ENCODE measurements around the gene SLC25A22.

Gene SLC25A22

DNA sequence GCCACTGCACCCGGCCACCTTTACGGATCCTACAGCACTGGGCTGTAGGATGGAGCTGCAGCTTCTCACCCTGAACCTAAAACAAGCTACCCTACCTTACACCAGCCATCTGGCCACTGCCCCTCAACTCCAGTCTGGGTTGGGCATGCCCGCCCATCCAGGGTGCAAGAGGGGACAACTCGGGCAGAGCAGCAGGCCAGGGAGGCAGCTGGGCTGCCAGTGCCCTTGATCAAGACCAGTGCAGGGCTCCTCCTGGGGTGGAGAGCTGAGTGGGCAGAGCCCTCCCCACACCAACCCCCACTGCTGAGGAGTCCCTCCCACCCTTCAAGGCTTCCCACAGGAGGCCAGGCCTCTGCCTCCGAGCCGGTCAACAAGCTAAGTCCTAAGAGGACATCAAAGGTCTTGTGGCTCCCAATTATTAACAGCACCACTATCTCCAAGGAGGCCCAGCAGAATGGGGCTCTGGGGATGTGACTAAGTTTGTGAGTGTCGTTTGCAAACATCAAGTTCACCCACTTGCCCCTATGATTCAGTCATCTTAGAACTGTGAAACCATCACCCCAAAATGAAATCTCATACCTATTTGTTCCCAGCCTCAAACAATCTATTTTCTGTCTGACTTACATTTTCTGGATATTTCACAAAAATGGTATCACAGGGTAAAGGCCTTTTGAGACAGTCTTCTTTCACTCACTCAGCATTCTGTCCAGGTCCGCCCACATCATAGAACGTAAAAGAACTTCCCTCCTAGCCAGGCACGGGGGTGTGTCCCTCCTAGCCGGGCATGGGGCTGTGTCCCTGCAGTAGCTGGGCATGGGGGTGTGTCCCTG is 31.8 kb downstream of the SLC25A22 start:
- Histone ChIP-seq H3K27ac (ENCODE audit: low read depth, low read length) (no peak overlapping the region), H2AFZ (ENCODE audit: insufficient read depth, low read length, poor library complexity) (no peak overlapping the region), H3K9ac (ENCODE audit: low read length) (no peak overlapping the region), H4K8ac (ENCODE audit: low read depth, low read length) (no peak overlapping the region), H3K23ac (ENCODE audit: low read length) (no peak overlapping the region), H2BK120ac (ENCODE audit: insufficient read depth, low read length, poor library complexity) (no peak overlapping the region), H3K4ac (ENCODE audit: low read depth, low read length) (no peak overlapping the region), H2AK5ac (ENCODE audit: low read length) (no peak overlapping the region), H3K79me1 (ENCODE audit: low read length) (no peaks in the 10 kb centered on the region), H3K9me3 (ENCODE audit: insufficient read depth, low read depth, low read length) (peaks cover 2% of the 10 kb centered on the region), H3K18ac (ENCODE audit: low read length) (no peak overlapping the region), H2BK12ac (ENCODE audit: low read length) (no peak overlapping the region), H3K14ac (ENCODE audit: low read length) (no peak overlapping the region), H3K79me2 (ENCODE audit: control insufficient read depth, insufficient read depth, low read length, poor library complexity) (no peaks in the 10 kb centered on the region), H3K4me3 (ENCODE audit: low read depth, low read length) (no peak overlapping the region), H4K91ac (ENCODE audit: low read depth, low read length) (no peak overlapping the region), H3K27me3 (ENCODE audit: insufficient read depth, low read length) (no peaks in the 10 kb centered on the region), H4K12ac (ENCODE audit: low read depth, low read length) (no peak overlapping the region), H3K36me3 (ENCODE audit: control insufficient read depth in 1 of 2, insufficient read depth in 2 of 2, low read length in 2 of 2) (peaks cover 66 to 71% of the 10 kb centered on the region in 2 experiments), H3K4me1 (ENCODE audit: control insufficient read depth in 1 of 2, insufficient read depth in 2 of 2, low read length in 2 of 2) (no peaks in the 10 kb centered on the region), H3K4me2 (ENCODE audit: low read length) (no peak overlapping the region), H2BK5ac (ENCODE audit: low read depth, low read length, poor library complexity) (no peak overlapping the region)
- WGBS (ENCODE audit: extremely low coverage, insufficient coverage, insufficient read length): no CpG with 5 or more reads among the region's 11 CpGs
- DNase-seq: no peak

DNA sequence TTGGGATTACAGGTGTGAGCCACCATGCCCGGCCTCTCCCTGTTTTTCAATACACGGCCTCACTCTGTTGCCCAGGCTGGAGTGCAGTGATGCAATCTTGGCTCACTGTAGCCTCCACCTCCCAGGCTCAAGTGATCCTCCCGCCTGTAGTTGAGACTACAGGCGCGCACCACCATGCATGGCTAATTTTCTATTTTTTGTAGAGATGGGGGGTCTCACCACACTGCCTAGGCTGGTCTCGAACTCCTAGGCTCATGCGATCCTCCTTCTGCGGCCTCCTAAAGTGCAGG is 32.3 kb downstream of the SLC25A22 start:
- peaks cover 66 to 69% of the 10 kb centered on the region in 2 experiments for H3K36me3 ChIP-seq (ENCODE audit: control insufficient read depth in 1 of 2, insufficient read depth in 2 of 2, low read length in 2 of 2)
- H3K4ac ChIP-seq (ENCODE audit: low read depth, low read length): no peak overlapping the region
- no peaks in the 10 kb centered on the region for H3K79me2 ChIP-seq (ENCODE audit: control insufficient read depth, insufficient read depth, low read length, poor library complexity)
- no peak overlapping the region for H2BK120ac ChIP-seq (ENCODE audit: insufficient read depth, low read length, poor library complexity)
- no peaks in the 10 kb centered on the region for H3K27me3 ChIP-seq (ENCODE audit: insufficient read depth, low read length)
- H3K23ac ChIP-seq (ENCODE audit: low read length): no peak overlapping the region
- no peak overlapping the region for H4K8ac ChIP-seq (ENCODE audit: low read depth, low read length)
- WGBS (ENCODE audit: extremely low coverage, insufficient coverage, insufficient read length): no CpG with 5 or more reads among the region's 8 CpGs
- no peak overlapping the region for H4K91ac ChIP-seq (ENCODE audit: low read depth, low read length)
- H3K4me2 ChIP-seq (ENCODE audit: low read length): no peak overlapping the region
- no peak overlapping the region for H3K4me3 ChIP-seq (ENCODE audit: low read depth, low read length)
- no peaks in the 10 kb centered on the region for H3K79me1 ChIP-seq (ENCODE audit: low read length)
- no peak overlapping the region for H2AK5ac ChIP-seq (ENCODE audit: low read length)
- no peaks in the 10 kb centered on the region for H3K4me1 ChIP-seq (ENCODE audit: control insufficient read depth in 1 of 2, insufficient read depth in 2 of 2, low read length in 2 of 2)
- no peak overlapping the region for H3K18ac ChIP-seq (ENCODE audit: low read length)
- DNase-seq: no peak
- no peak overlapping the region for H2BK12ac ChIP-seq (ENCODE audit: low read length)
- H3K9me3 ChIP-seq (ENCODE audit: insufficient read depth, low read depth, low read length): peaks cover under 1% of the 10 kb centered on the region
- no peak overlapping the region for H4K12ac ChIP-seq (ENCODE audit: low read depth, low read length)
- H3K9ac ChIP-seq (ENCODE audit: low read length): no peak overlapping the region
- H2AFZ ChIP-seq (ENCODE audit: insufficient read depth, low read length, poor library complexity): no peak overlapping the region
- no peak overlapping the region for H3K27ac ChIP-seq (ENCODE audit: low read depth, low read length)
- H2BK5ac ChIP-seq (ENCODE audit: low read depth, low read length, poor library complexity): no peak overlapping the region
- H3K14ac ChIP-seq (ENCODE audit: low read length): no peak overlapping the region

DNA sequence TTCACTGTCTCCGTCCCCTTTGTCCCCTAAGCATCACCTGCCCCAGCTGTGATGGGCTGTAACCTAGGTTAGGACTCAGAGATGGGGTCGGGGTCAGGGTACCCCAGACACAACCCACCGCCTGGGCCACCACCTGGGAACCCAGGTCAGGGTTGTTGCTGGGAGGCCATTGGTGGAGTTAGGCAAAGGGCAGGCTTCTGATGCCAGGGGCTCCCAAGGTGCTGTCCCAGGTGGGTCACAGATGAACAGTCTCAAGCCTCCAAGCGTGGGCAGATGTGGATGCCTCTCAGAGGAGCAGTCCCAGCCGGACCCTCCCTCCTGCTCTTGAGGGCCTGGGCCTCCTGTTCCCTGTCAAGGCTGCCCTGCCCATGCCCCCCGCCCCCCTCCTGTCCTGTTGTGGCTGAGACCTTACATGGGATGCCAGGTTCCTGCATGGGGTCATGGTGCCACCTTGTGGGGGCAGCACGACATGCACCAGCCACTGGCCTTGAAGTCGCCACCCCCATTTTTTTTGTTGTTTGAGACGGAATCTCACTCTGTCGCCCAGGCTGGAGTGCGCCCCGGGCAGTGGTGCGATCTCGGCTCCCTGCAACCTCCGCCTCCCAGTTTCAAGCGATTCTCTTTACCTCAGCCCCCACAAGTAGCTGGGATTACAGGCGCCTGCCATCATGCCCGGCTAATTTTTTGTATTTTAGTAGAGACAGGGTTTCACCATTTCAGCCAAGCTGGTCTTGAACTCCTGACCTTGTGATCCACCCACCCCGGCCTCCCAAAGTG is 32.9 kb downstream of the SLC25A22 start:
- Histone ChIP-seq H3K9me3 (ENCODE audit: insufficient read depth, low read depth, low read length) (no peaks in the 10 kb centered on the region), H2AK5ac (ENCODE audit: low read length) (no peak overlapping the region), H2BK5ac (ENCODE audit: low read depth, low read length, poor library complexity) (no peak overlapping the region), H2BK120ac (ENCODE audit: insufficient read depth, low read length, poor library complexity) (no peak overlapping the region), H3K79me1 (ENCODE audit: low read length) (no peaks in the 10 kb centered on the region), H3K4me2 (ENCODE audit: low read length) (no peak overlapping the region), H3K36me3 (ENCODE audit: control insufficient read depth in 1 of 2, insufficient read depth in 2 of 2, low read length in 2 of 2) (peaks cover 66 to 68% of the 10 kb centered on the region in 2 experiments), H3K14ac (ENCODE audit: low read length) (no peak overlapping the region), H4K12ac (ENCODE audit: low read depth, low read length) (no peak overlapping the region), H4K8ac (ENCODE audit: low read depth, low read length) (no peak overlapping the region), H3K79me2 (ENCODE audit: control insufficient read depth, insufficient read depth, low read length, poor library complexity) (no peaks in the 10 kb centered on the region), H3K4ac (ENCODE audit: low read depth, low read length) (no peak overlapping the region), H3K18ac (ENCODE audit: low read length) (no peak overlapping the region), H4K91ac (ENCODE audit: low read depth, low read length) (no peak overlapping the region), H3K23ac (ENCODE audit: low read length) (no peak overlapping the region), H3K4me3 (ENCODE audit: low read depth, low read length) (no peak overlapping the region), H2BK12ac (ENCODE audit: low read length) (no peak overlapping the region), H3K9ac (ENCODE audit: low read length) (no peak overlapping the region), H3K27ac (ENCODE audit: low read depth, low read length) (no peak overlapping the region), H2AFZ (ENCODE audit: insufficient read depth, low read length, poor library complexity) (no peak overlapping the region), H3K27me3 (ENCODE audit: insufficient read depth, low read length) (no peaks in the 10 kb centered on the region), H3K4me1 (ENCODE audit: control insufficient read depth in 1 of 2, insufficient read depth in 2 of 2, low read length in 2 of 2) (no peaks in the 10 kb centered on the region)
- peak; percentile 33 to 73 for DNase-seq
- no CpG with 5 or more reads among the region's 19 CpGs for WGBS (ENCODE audit: extremely low coverage, insufficient coverage, insufficient read length)

DNA sequence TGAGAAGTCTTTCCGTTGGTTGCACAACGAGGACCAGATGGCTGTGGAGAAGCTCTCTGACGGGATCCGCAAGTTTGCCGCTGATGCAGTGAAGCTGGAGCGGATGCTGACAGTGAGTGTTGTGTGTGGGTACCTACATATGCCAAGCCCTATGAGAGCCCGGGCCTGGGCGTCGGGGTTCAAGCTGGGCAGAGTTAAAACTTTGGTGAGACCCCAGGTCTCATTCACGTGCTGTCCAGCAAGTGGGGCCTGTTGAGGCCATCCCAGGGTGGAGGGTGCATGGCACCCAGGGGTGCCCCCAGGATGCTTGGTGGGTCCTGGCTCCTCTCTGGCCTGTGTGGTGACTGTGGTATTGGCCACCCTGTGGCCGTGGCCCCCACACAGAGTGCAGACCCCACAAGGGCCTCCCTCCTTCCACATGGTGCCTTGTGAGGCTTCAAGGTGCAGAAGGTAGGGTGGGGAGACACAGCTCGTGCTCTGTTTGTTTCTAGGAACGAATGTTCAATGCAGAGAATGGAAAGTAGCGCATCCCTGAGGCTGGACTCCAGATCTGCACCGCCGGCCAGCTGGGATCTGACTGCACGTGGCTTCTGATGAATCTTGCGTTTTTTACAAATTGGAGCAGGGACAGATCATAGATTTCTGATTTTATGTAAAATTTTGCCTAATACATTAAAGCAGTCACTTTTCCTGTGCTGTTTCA is 33.6 kb downstream of the SLC25A22 start:
- no peaks in the 10 kb centered on the region for H3K79me1 ChIP-seq (ENCODE audit: low read length)

More for the DNA sequence above, 33.6 kb downstream of the SLC25A22 start:
- Histone ChIP-seq H3K23ac (ENCODE audit: low read length) (no peak overlapping the region), H3K27me3 (ENCODE audit: insufficient read depth, low read length) (no peaks in the 10 kb centered on the region), H3K14ac (ENCODE audit: low read length) (no peak overlapping the region), H3K4ac (ENCODE audit: low read depth, low read length) (no peak overlapping the region), H3K18ac (ENCODE audit: low read length) (no peak overlapping the region), H2AFZ (ENCODE audit: insufficient read depth, low read length, poor library complexity) (no peak overlapping the region), H3K9ac (ENCODE audit: low read length) (no peak overlapping the region), H3K4me2 (ENCODE audit: low read length) (no peak overlapping the region), H2BK12ac (ENCODE audit: low read length) (no peak overlapping the region), H2AK5ac (ENCODE audit: low read length) (no peak overlapping the region), H4K12ac (ENCODE audit: low read depth, low read length) (no peak overlapping the region), H3K9me3 (ENCODE audit: insufficient read depth, low read depth, low read length) (no peaks in the 10 kb centered on the region), H4K8ac (ENCODE audit: low read depth, low read length) (no peak overlapping the region), H3K4me3 (ENCODE audit: low read depth, low read length) (no peak overlapping the region), H2BK5ac (ENCODE audit: low read depth, low read length, poor library complexity) (no peak overlapping the region), H3K27ac (ENCODE audit: low read depth, low read length) (no peak overlapping the region), H3K79me2 (ENCODE audit: control insufficient read depth, insufficient read depth, low read length, poor library complexity) (no peaks in the 10 kb centered on the region), H2BK120ac (ENCODE audit: insufficient read depth, low read length, poor library complexity) (no peak overlapping the region), H3K4me1 (ENCODE audit: control insufficient read depth in 1 of 2, insufficient read depth in 2 of 2, low read length in 2 of 2) (no peaks in the 10 kb centered on the region), H4K91ac (ENCODE audit: low read depth, low read length) (no peak overlapping the region), H3K36me3 (ENCODE audit: control insufficient read depth in 1 of 2, insufficient read depth in 2 of 2, low read length in 2 of 2) (peaks cover 68 to 70% of the 10 kb centered on the region in 2 experiments)
- DNase-seq: no peak
- WGBS (ENCODE audit: extremely low coverage, insufficient coverage, insufficient read length): no CpG with 5 or more reads among the region's 18 CpGs

Measured in trophoblast cell (in vitro differentiated cells and primary cell).